Neural cell (in vitro differentiated cells): ENCODE results near the gene IFT122.

Experiments
- EP300 ChIP-seq: fragments of 450-650 bp; conservative IDR thresholded peaks from 2 replicates; pipeline ENCODE4 v1.6.1; 2014; ENCODE audit warnings: antibody characterized with exemption, mild to moderate bottlenecking, moderate library complexity; ENCODE audit not compliant: poor library complexity, severe bottlenecking
- EZH2 ChIP-seq: fragments of 200-600, 300-800 bp; shearing (Covaris generic), sonication (generic); IDR thresholded peaks from 2 replicates; pipeline ENCODE4 v1.6.1; 2014; ENCODE audit warnings: antibody characterized with exemption, low read length, borderline replicate concordance, mild to moderate bottlenecking; ENCODE audit not compliant: insufficient read depth, poor library complexity, severe bottlenecking
- POLR2AphosphoS5 ChIP-seq: IDR thresholded peaks from 2 replicates; pipeline ENCODE4 v1.6.1; 2012
- TAF1 ChIP-seq: IDR thresholded peaks from 2 replicates; pipeline ENCODE4 v1.6.1; 2012; ENCODE audit warnings: low read depth
- TF ChIP-seq, protein P1 (sequence below): fragments of 450-650 bp; IDR thresholded peaks from 2 replicates; pipeline ENCODE4 v1.5.1; 2014; ENCODE audit warnings: antibody characterized with exemption, mild to moderate bottlenecking, moderate library complexity; ENCODE audit not compliant: poor library complexity, severe bottlenecking
- TF ChIP-seq, protein P2 (sequence below): IDR thresholded peaks from 2 replicates; pipeline ENCODE4 v1.6.1; 2012; ENCODE audit warnings: borderline replicate concordance

DNA sequence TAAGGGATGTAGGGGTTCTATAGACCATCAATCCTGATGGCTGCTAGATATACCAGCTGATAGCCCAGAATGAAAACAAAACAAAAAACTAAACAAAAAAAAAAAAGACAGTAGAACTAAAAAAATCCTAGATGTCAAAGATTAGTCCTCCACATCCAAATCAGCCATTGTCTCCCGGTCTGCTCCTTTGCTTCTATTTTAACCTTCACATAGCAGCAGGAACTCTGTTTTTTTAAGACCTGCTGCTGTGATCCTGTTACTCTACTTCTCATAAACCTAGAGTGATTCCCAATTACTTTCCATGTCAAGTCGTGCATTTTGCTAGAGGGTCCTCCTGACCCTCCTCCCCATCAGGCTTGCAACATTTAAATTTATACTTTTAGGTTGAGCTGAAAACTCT lies 2.5 kb downstream of the IFT122 start:
- TF ChIP-seq POLR2AphosphoS5, result no peak
- TF ChIP-seq TAF1, result no peak
- TF ChIP-seq, protein P1, sequence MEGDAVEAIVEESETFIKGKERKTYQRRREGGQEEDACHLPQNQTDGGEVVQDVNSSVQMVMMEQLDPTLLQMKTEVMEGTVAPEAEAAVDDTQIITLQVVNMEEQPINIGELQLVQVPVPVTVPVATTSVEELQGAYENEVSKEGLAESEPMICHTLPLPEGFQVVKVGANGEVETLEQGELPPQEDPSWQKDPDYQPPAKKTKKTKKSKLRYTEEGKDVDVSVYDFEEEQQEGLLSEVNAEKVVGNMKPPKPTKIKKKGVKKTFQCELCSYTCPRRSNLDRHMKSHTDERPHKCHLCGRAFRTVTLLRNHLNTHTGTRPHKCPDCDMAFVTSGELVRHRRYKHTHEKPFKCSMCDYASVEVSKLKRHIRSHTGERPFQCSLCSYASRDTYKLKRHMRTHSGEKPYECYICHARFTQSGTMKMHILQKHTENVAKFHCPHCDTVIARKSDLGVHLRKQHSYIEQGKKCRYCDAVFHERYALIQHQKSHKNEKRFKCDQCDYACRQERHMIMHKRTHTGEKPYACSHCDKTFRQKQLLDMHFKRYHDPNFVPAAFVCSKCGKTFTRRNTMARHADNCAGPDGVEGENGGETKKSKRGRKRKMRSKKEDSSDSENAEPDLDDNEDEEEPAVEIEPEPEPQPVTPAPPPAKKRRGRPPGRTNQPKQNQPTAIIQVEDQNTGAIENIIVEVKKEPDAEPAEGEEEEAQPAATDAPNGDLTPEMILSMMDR, result no peak
- TF ChIP-seq EP300, result no peak
- TF ChIP-seq, protein P2, sequence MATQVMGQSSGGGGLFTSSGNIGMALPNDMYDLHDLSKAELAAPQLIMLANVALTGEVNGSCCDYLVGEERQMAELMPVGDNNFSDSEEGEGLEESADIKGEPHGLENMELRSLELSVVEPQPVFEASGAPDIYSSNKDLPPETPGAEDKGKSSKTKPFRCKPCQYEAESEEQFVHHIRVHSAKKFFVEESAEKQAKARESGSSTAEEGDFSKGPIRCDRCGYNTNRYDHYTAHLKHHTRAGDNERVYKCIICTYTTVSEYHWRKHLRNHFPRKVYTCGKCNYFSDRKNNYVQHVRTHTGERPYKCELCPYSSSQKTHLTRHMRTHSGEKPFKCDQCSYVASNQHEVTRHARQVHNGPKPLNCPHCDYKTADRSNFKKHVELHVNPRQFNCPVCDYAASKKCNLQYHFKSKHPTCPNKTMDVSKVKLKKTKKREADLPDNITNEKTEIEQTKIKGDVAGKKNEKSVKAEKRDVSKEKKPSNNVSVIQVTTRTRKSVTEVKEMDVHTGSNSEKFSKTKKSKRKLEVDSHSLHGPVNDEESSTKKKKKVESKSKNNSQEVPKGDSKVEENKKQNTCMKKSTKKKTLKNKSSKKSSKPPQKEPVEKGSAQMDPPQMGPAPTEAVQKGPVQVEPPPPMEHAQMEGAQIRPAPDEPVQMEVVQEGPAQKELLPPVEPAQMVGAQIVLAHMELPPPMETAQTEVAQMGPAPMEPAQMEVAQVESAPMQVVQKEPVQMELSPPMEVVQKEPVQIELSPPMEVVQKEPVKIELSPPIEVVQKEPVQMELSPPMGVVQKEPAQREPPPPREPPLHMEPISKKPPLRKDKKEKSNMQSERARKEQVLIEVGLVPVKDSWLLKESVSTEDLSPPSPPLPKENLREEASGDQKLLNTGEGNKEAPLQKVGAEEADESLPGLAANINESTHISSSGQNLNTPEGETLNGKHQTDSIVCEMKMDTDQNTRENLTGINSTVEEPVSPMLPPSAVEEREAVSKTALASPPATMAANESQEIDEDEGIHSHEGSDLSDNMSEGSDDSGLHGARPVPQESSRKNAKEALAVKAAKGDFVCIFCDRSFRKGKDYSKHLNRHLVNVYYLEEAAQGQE, result no peak
- no peak for TF ChIP-seq EZH2
